Muscle layer of duodenum (tissue), 2 donors: ENCODE data around the gene GRIA1.
"Not testable (repeated sequence)": the region's sequence is repeated elsewhere in the genome, so short reads cannot be mapped to it uniquely, and the experiment has no call there.

Experiments
- H3K27ac ChIP-seq: one replicate; pipeline ENCODE4 v1.7.0; 2013; ENCODE audit warnings: mild to moderate bottlenecking, low read length
- H3K27me3 ChIP-seq: one replicate; pipeline ENCODE4 v1.7.0; 2013; ENCODE audit warnings: low read depth, mild to moderate bottlenecking, control low read depth, low read length
- H3K36me3 ChIP-seq, 2 donors: one replicate each; pipeline ENCODE4 v1.7.0; 2013; ENCODE audit warnings: low read length in 2 of 2, control low read depth in 1 of 2, mild to moderate bottlenecking in 1 of 2; ENCODE audit not compliant: insufficient read depth in 2 of 2, control insufficient read depth in 1 of 2
- H3K4me1 ChIP-seq, 2 donors: one replicate each; pipeline ENCODE4 v1.7.0; 2013; ENCODE audit warnings: low read length in 2 of 2, mild to moderate bottlenecking in 2 of 2, control low read depth in 1 of 2, moderate library complexity in 1 of 2; ENCODE audit not compliant: insufficient read depth in 2 of 2, control insufficient read depth in 1 of 2
- H3K4me3 ChIP-seq, 2 donors: one replicate each; pipeline ENCODE4 v1.7.0; 2013; ENCODE audit warnings: low read length in 2 of 2, low read depth in 1 of 2, mild to moderate bottlenecking in 1 of 2
- H3K9me3 ChIP-seq, 2 donors: one replicate each; pipeline ENCODE4 v1.7.0; 2013; ENCODE audit warnings: low read length in 2 of 2, control low read depth in 1 of 2, mild to moderate bottlenecking in 1 of 2; ENCODE audit not compliant: control insufficient read depth in 1 of 2
- donor health status: healthy.

GRIA1 gene

GRCh38 chr5:153702265-153702664 is 211.8 kb downstream of the GRIA1 start:
- Histone ChIP-seq H3K36me3 (no peaks in the 10 kb centered on the region), H3K9me3 (no peaks in the 10 kb centered on the region), H3K4me3 (no peak overlapping the region)

GRCh38 chr5:153704110-153704509 is 213.6 kb downstream of the GRIA1 start:
- Histone ChIP-seq H3K27me3 (no peaks in the 10 kb centered on the region), H3K27ac (no peak overlapping the region), H3K9me3 (no peaks in the 10 kb centered on the region), H3K4me3 (no peak overlapping the region), H3K4me1 (no peaks in the 10 kb centered on the region), H3K36me3 (no peaks in the 10 kb centered on the region)

More at GRCh38 chr5:153702265-153702664, 211.8 kb downstream of the GRIA1 start:
- H3K27ac ChIP-seq = no peak overlapping the region
- no peaks in the 10 kb centered on the region for H3K4me1 ChIP-seq
- H3K27me3 ChIP-seq = no peaks in the 10 kb centered on the region

- H3K36me3 ChIP-seq = no peaks in the 10 kb centered on the region
- H3K4me3 ChIP-seq = no peak overlapping the region
- no peaks in the 10 kb centered on the region for H3K27me3 ChIP-seq
- no peaks in the 10 kb centered on the region for H3K9me3 ChIP-seq
- H3K27ac ChIP-seq = no peak overlapping the region
- H3K4me1 ChIP-seq = no peaks in the 10 kb centered on the region
Observed at GRCh38 chr5:153707626-153708025, 217.2 kb downstream of the GRIA1 start.

GRCh38 chr5:153711755-153712154 is 221.3 kb downstream of the GRIA1 start:
- Histone ChIP-seq H3K27me3 (no peaks in the 10 kb centered on the region), H3K9me3 (no peaks in the 10 kb centered on the region), H3K4me1 (no peaks in the 10 kb centered on the region), H3K4me3 (no peak overlapping the region), H3K36me3 (no peaks in the 10 kb centered on the region), H3K27ac (no peak overlapping the region)

GRCh38 chr5:153712946-153713345 is 222.5 kb downstream of the GRIA1 start:
- no peaks in the 10 kb centered on the region for H3K9me3 ChIP-seq
- H3K4me3 ChIP-seq = no peak overlapping the region
- no peaks in the 10 kb centered on the region for H3K4me1 ChIP-seq
- H3K36me3 ChIP-seq = no peaks in the 10 kb centered on the region
- no peak overlapping the region for H3K27ac ChIP-seq
- H3K27me3 ChIP-seq = no peaks in the 10 kb centered on the region

GRCh38 chr5:153713943-153714342 is 223.5 kb downstream of the GRIA1 start:
- no peaks in the 10 kb centered on the region for H3K9me3 ChIP-seq
- H3K27ac ChIP-seq = no peak overlapping the region
- H3K4me1 ChIP-seq = no peaks in the 10 kb centered on the region
- H3K27me3 ChIP-seq = no peaks in the 10 kb centered on the region
- no peaks in the 10 kb centered on the region for H3K36me3 ChIP-seq
- no peak overlapping the region for H3K4me3 ChIP-seq

GRCh38 chr5:153714798-153715197 is 224.3 kb downstream of the GRIA1 start:
- Histone ChIP-seq H3K36me3 (no peaks in the 10 kb centered on the region), H3K4me3 (no peak overlapping the region), H3K4me1 (no peaks in the 10 kb centered on the region), H3K9me3 (no peaks in the 10 kb centered on the region), H3K27ac (no peak overlapping the region), H3K27me3 (no peaks in the 10 kb centered on the region)

- no peak overlapping the region for H3K27ac ChIP-seq
Observed at GRCh38 chr5:153717287-153717686, 226.8 kb downstream of the GRIA1 start.

GRCh38 chr5:153718713-153719112 is 228.2 kb downstream of the GRIA1 start:
- H3K9me3 ChIP-seq = no peaks in the 10 kb centered on the region
- H3K4me1 ChIP-seq = no peaks in the 10 kb centered on the region
- no peaks in the 10 kb centered on the region for H3K36me3 ChIP-seq
- H3K27me3 ChIP-seq = no peaks in the 10 kb centered on the region
- H3K4me3 ChIP-seq = no peak overlapping the region
- no peak overlapping the region for H3K27ac ChIP-seq

More at GRCh38 chr5:153717287-153717686, 226.8 kb downstream of the GRIA1 start:
- Histone ChIP-seq H3K4me3 (no peak overlapping the region), H3K36me3 (no peaks in the 10 kb centered on the region), H3K9me3 (no peaks in the 10 kb centered on the region), H3K27me3 (no peaks in the 10 kb centered on the region), H3K4me1 (no peaks in the 10 kb centered on the region)

GRCh38 chr5:153719324-153719723 is 228.9 kb downstream of the GRIA1 start:
- Histone ChIP-seq H3K27ac (no peak overlapping the region), H3K36me3 (no peaks in the 10 kb centered on the region), H3K9me3 (no peaks in the 10 kb centered on the region), H3K27me3 (no peaks in the 10 kb centered on the region), H3K4me3 (no peak overlapping the region), H3K4me1 (no peaks in the 10 kb centered on the region)

GRCh38 chr5:153723022-153723610 is 232.6 kb downstream of the GRIA1 start:
- not testable (repeated sequence) for H3K27me3 ChIP-seq, H3K9me3 ChIP-seq, H3K36me3 ChIP-seq, H3K4me3 ChIP-seq, H3K4me1 ChIP-seq, H3K27ac ChIP-seq

- no peak overlapping the region for H3K27ac ChIP-seq
- H3K36me3 ChIP-seq = no peaks in the 10 kb centered on the region
- H3K27me3 ChIP-seq = no peaks in the 10 kb centered on the region
- no peak overlapping the region for H3K4me3 ChIP-seq
- H3K9me3 ChIP-seq = no peaks in the 10 kb centered on the region
- H3K4me1 ChIP-seq = peaks cover 0 to 3% of the 10 kb centered on the region in 2 donors
Observed at GRCh38 chr5:153742060-153742459, 251.6 kb downstream of the GRIA1 start.
